ENCODE data around the gene ARHGEF12. TPM values are rescaled to one million over a fixed set of nuclear protein-coding genes. Genes with fewer than 3 reads are reported as not detected.
A peak's percentile ranks its signal among the peaks of the same experiment; 100 is the strongest.

ARHGEF12 gene
- total RNA-seq, 4 donors from 2014 or later, result 52.9 to 77.3 (median 61.4) TPM

GRCh38 chr11:120432056-120433018, 96.1 kb downstream of the ARHGEF12 start:
- peaks cover 0 to 27% of the 10 kb centered on the region in 2 donors for H3K36me3 ChIP-seq
- intact Hi-C loops (cut with DNase I; ENCODE audit: low total_unique reads) (loop anchor here (1.0 kb wide), 1 partner anchor 97 kb away; no protein-coding TSS in a partner anchor), in situ Hi-C loops (cut with MboI; ENCODE audit: low sequenced_read_pairs in 4 of 4) (loop anchor here in 3 of 4 donors (5.0 to 25.0 kb wide), 2 partner anchors 95 to 100 kb away; partner anchors contain the start of genes ARHGEF12 (in 2 of the 3) and TLCD5 (in 2 of the 3))
- no peak overlapping the region for H3K4me3 ChIP-seq
- peak overlapping the region; percentile 77 to 81 (median 79) for H3K27ac ChIP-seq
- peaks cover 15 to 17% of the 10 kb centered on the region in 2 donors for H3K4me1 ChIP-seq
- ATAC-seq, result peak; percentile 98 to 99
- no peaks in the 10 kb centered on the region for H3K9me3 ChIP-seq
- DNase-seq, result peak; percentile 48 to 55
- TF ChIP-seq POLR2A (IDR thresholded peaks at IDR 0.05) (no peak), CTCF (IDR thresholded peaks at IDR 0.05 in 4 of 5, conservative IDR thresholded peaks at IDR 0.05 in 1 of 5) (no peak)
- H3K27me3 ChIP-seq, result no peaks in the 10 kb centered on the region

- Histone ChIP-seq H3K4me3 (no peak overlapping the region), H3K27ac (no peak overlapping the region), H3K4me1 (no peaks in the 10 kb centered on the region), H3K36me3 (peaks cover 0 to 82% of the 10 kb centered on the region in 2 donors), H3K9me3 (no peaks in the 10 kb centered on the region), H3K27me3 (no peaks in the 10 kb centered on the region)
- in situ Hi-C loops (cut with MboI; ENCODE audit: low sequenced_read_pairs in 4 of 4) (loop anchor here in 2 of 4 donors (25.0 kb wide), 1 partner anchor 104 kb away; the partner anchor contains the start of genes ARHGEF12 (in 2 of the 2) and TLCD5 (in 2 of the 2)), intact Hi-C loops (cut with DNase I; ENCODE audit: low total_unique reads) (no loop called here)
- DNase-seq (no peak), ATAC-seq (no peak)
- TF ChIP-seq CTCF (IDR thresholded peaks at IDR 0.05 in 4 of 5, conservative IDR thresholded peaks at IDR 0.05 in 1 of 5) (no peak), POLR2A (IDR thresholded peaks at IDR 0.05) (no peak)
Measured at GRCh38 chr11:120441592-120441991, 105.4 kb downstream of the ARHGEF12 start.

GRCh38 chr11:120442031-120442430, 105.8 kb downstream of the ARHGEF12 start:
- no peak for TF ChIP-seq POLR2A (IDR thresholded peaks at IDR 0.05)
- no peak for TF ChIP-seq CTCF (IDR thresholded peaks at IDR 0.05 in 4 of 5, conservative IDR thresholded peaks at IDR 0.05 in 1 of 5)
- Histone ChIP-seq H3K4me3 (no peak overlapping the region), H3K4me1 (no peaks in the 10 kb centered on the region), H3K9me3 (no peaks in the 10 kb centered on the region), H3K36me3 (peaks cover 0 to 86% of the 10 kb centered on the region in 2 donors), H3K27ac (no peak overlapping the region), H3K27me3 (no peaks in the 10 kb centered on the region)
- intact Hi-C loops (cut with DNase I; ENCODE audit: low total_unique reads), result no loop called here
- in situ Hi-C loops (cut with MboI; ENCODE audit: low sequenced_read_pairs in 4 of 4), result loop anchor here in 2 of 4 donors (25.0 kb wide), 1 partner anchor 105 kb away; the partner anchor contains the start of genes ARHGEF12 (in 2 of the 2) and TLCD5 (in 2 of the 2)
- no peak for ATAC-seq
- no peak for DNase-seq

GRCh38 chr11:120446802-120447201, 110.6 kb downstream of the ARHGEF12 start:
- Histone ChIP-seq H3K36me3 (peaks cover 9 to 99% of the 10 kb centered on the region in 2 donors), H3K4me1 (no peaks in the 10 kb centered on the region), H3K4me3 (no peak overlapping the region), H3K27ac (no peak overlapping the region), H3K27me3 (no peaks in the 10 kb centered on the region), H3K9me3 (no peaks in the 10 kb centered on the region)
- no peak for ATAC-seq
- TF ChIP-seq POLR2A (IDR thresholded peaks at IDR 0.05), result no peak
- no peak for TF ChIP-seq CTCF (IDR thresholded peaks at IDR 0.05 in 4 of 5, conservative IDR thresholded peaks at IDR 0.05 in 1 of 5)
- intact Hi-C loops (cut with DNase I; ENCODE audit: low total_unique reads), result no loop called here
- in situ Hi-C loops (cut with MboI; ENCODE audit: low sequenced_read_pairs in 4 of 4), result loop anchor here in 2 of 4 donors (25.0 kb wide), 1 partner anchor 110 kb away; the partner anchor contains the start of genes ARHGEF12 (in 2 of the 2) and TLCD5 (in 2 of the 2)
- no peak for DNase-seq
